Activated CD4-positive, alpha-beta memory T cell treated with anti-CD3 and anti-CD28 coated beads for 36 hours (primary cell): ENCODE results near the gene BSN. TPM values are rescaled to one million over a fixed set of nuclear protein-coding genes. Genes with fewer than 3 reads are reported as not detected.
"Not testable (repeated sequence)": the region's sequence is repeated elsewhere in the genome, so short reads cannot be mapped to it uniquely, and the experiment has no call there.

Experiments used
- CTCF ChIA-PET: fragments of 350-600 bp; sonication (Branson Sonifier 250); formaldehyde crosslinking; loops from one replicate; lab custom pipeline; 2021; ENCODE audit warnings: antibody characterized with exemption, inconsistent platforms; lab: Charles Lee
- POLR2A ChIA-PET: fragments of 350-600 bp; sonication (Branson Sonifier 250); formaldehyde crosslinking; loops from one replicate; lab custom pipeline; 2021; ENCODE audit warnings: antibody characterized with exemption; lab: Charles Lee
- DNase-seq: peaks from one replicate; pipeline ENCODE4 v3.0.0-alpha.2; 2020
- H3K27ac Mint-ChIP-seq: one replicate; pipeline ENCODE4 v1.8.0; 2021; ENCODE audit warnings: mixed read lengths
- H3K27me3 Mint-ChIP-seq: one replicate; pipeline ENCODE4 v1.8.0; 2021; ENCODE audit warnings: mixed read lengths
- H3K36me3 Mint-ChIP-seq: one replicate; pipeline ENCODE4 v1.8.0; 2021; ENCODE audit warnings: mixed read lengths
- H3K4me1 Mint-ChIP-seq: one replicate; pipeline ENCODE4 v1.8.0; 2021; ENCODE audit warnings: low read depth, mixed read lengths
- H3K4me3 Mint-ChIP-seq: one replicate; pipeline ENCODE4 v1.8.0; 2021; ENCODE audit warnings: mild to moderate bottlenecking, mixed read lengths
- H3K9me3 Mint-ChIP-seq: one replicate; pipeline ENCODE4 v1.8.0; 2021; ENCODE audit warnings: mixed read lengths
- intact Hi-C: fragments of 100-400 bp; cut with micrococcal nuclease; formaldehyde crosslinking; loops from one replicate; pipeline ENCODE4 v1.15.1; 2023
- total RNA-seq, 2 experiments: library from RNA; stranded (reverse); gene quantifications; one replicate each; pipeline ENCODE4 v1.2.3, GENCODE V29; 2021

Gene BSN
- total RNA-seq, 2 experiments from 2014 or later: 0.05 to 0.07 TPM

GRCh38 chr3:49568965-49569364 is 14.7 kb downstream of the BSN start:
- Mint-ChIP-seq H3K36me3 (no peaks in the 10 kb centered on the region), H3K4me3 (no peak overlapping the region), H3K9me3 (no peaks in the 10 kb centered on the region), H3K4me1 (no peaks in the 10 kb centered on the region), H3K27me3 (peaks cover 1% of the 10 kb centered on the region), H3K27ac (no peak overlapping the region)
- intact Hi-C loops: no loop called here
- CTCF ChIA-PET: interaction anchor here (0.9 kb wide), 1 partner anchor 102 kb away, joined by 4 read pairs; no protein-coding TSS in a partner anchor
- DNase-seq: no peak
- POLR2A ChIA-PET: no interaction called here

- Mint-ChIP-seq H3K27ac (no peak overlapping the region), H3K4me1 (no peaks in the 10 kb centered on the region), H3K27me3 (peaks cover 1% of the 10 kb centered on the region), H3K36me3 (no peaks in the 10 kb centered on the region), H3K4me3 (no peak overlapping the region), H3K9me3 (no peaks in the 10 kb centered on the region)
- CTCF ChIA-PET: interaction anchor here (0.9 kb wide), 1 partner anchor 101 kb away, joined by 4 read pairs; no protein-coding TSS in a partner anchor
- no peak for DNase-seq
- intact Hi-C loops: no loop called here
- POLR2A ChIA-PET: no interaction called here
Measured at GRCh38 chr3:49570028-49570654, 15.9 kb downstream of the BSN start.

GRCh38 chr3:49582177-49582576 is 27.9 kb downstream of the BSN start:
- H3K27me3 Mint-ChIP-seq: no peaks in the 10 kb centered on the region
- POLR2A ChIA-PET: no interaction called here
- H3K4me3 Mint-ChIP-seq: no peak overlapping the region
- no peak for DNase-seq
- no peaks in the 10 kb centered on the region for H3K36me3 Mint-ChIP-seq
- no peak overlapping the region for H3K27ac Mint-ChIP-seq
- no peaks in the 10 kb centered on the region for H3K4me1 Mint-ChIP-seq
- CTCF ChIA-PET: interaction anchor here (0.9 to 1.2 kb wide), 2 partner anchors 43 to 89 kb away, joined by 4 read pairs; no protein-coding TSS in a partner anchor
- H3K9me3 Mint-ChIP-seq: no peaks in the 10 kb centered on the region
- intact Hi-C loops: no loop called here

- H3K27me3 Mint-ChIP-seq, DNase-seq, H3K4me3 Mint-ChIP-seq, intact Hi-C loops, H3K9me3 Mint-ChIP-seq, POLR2A ChIA-PET, CTCF ChIA-PET, H3K27ac Mint-ChIP-seq, H3K4me1 Mint-ChIP-seq, H3K36me3 Mint-ChIP-seq: not testable (repeated sequence)
Measured at GRCh38 chr3:49585261-49585755, 31.0 kb downstream of the BSN start.

- no peak overlapping the region for H3K4me3 Mint-ChIP-seq
- no peaks in the 10 kb centered on the region for H3K9me3 Mint-ChIP-seq
- intact Hi-C loops: no loop called here
- no peaks in the 10 kb centered on the region for H3K4me1 Mint-ChIP-seq
- H3K27ac Mint-ChIP-seq: no peak overlapping the region
- peaks cover 6% of the 10 kb centered on the region for H3K27me3 Mint-ChIP-seq
- ChIA-PET POLR2A (no interaction called here), CTCF (no interaction called here)
- H3K36me3 Mint-ChIP-seq: no peaks in the 10 kb centered on the region
- DNase-seq: no peak
Measured at GRCh38 chr3:49591615-49592014, 37.3 kb downstream of the BSN start.

GRCh38 chr3:49593041-49593440 is 38.8 kb downstream of the BSN start:
- POLR2A ChIA-PET: no interaction called here
- no peaks in the 10 kb centered on the region for H3K36me3 Mint-ChIP-seq
- H3K9me3 Mint-ChIP-seq: no peaks in the 10 kb centered on the region
- no peaks in the 10 kb centered on the region for H3K4me1 Mint-ChIP-seq
- H3K4me3 Mint-ChIP-seq: no peak overlapping the region
- intact Hi-C loops: no loop called here
- CTCF ChIA-PET: no interaction called here
- no peak overlapping the region for H3K27ac Mint-ChIP-seq
- peaks cover 5% of the 10 kb centered on the region for H3K27me3 Mint-ChIP-seq
- DNase-seq: no peak

- peaks cover 20% of the 10 kb centered on the region for H3K4me1 Mint-ChIP-seq
- CTCF ChIA-PET: interaction anchor here (1.3 kb wide), 1 partner anchor 61 kb away, joined by 6 read pairs; no protein-coding TSS in a partner anchor
- no peak overlapping the region for H3K27ac Mint-ChIP-seq
- intact Hi-C loops: no loop called here
- H3K27me3 Mint-ChIP-seq: no peaks in the 10 kb centered on the region
- DNase-seq: no peak
- no peaks in the 10 kb centered on the region for H3K9me3 Mint-ChIP-seq
- POLR2A ChIA-PET: no interaction called here
- no peaks in the 10 kb centered on the region for H3K36me3 Mint-ChIP-seq
- no peak overlapping the region for H3K4me3 Mint-ChIP-seq
Measured at GRCh38 chr3:49600781-49601180, 46.5 kb downstream of the BSN start.

GRCh38 chr3:49601358-49602048 is 47.2 kb downstream of the BSN start:
- intact Hi-C loops: no loop called here
- H3K27ac Mint-ChIP-seq: no peak overlapping the region
- peaks cover 20% of the 10 kb centered on the region for H3K4me1 Mint-ChIP-seq
- no peak overlapping the region for H3K4me3 Mint-ChIP-seq
- no peaks in the 10 kb centered on the region for H3K27me3 Mint-ChIP-seq
- no peaks in the 10 kb centered on the region for H3K36me3 Mint-ChIP-seq
- no peaks in the 10 kb centered on the region for H3K9me3 Mint-ChIP-seq
- CTCF ChIA-PET: interaction anchor here (1.3 kb wide), 1 partner anchor 62 kb away, joined by 6 read pairs; no protein-coding TSS in a partner anchor
- no peak for DNase-seq
- POLR2A ChIA-PET: no interaction called here

GRCh38 chr3:49602049-49602554 is 47.8 kb downstream of the BSN start:
- H3K27ac Mint-ChIP-seq: no peak overlapping the region
- no peaks in the 10 kb centered on the region for H3K9me3 Mint-ChIP-seq
- ChIA-PET CTCF (interaction anchor here (1.3 to 1.5 kb wide), 2 partner anchors 62 to 237 kb away, joined by 3 to 11 read pairs; no protein-coding TSS in a partner anchor), POLR2A (no interaction called here)
- DNase-seq: no peak
- H3K4me3 Mint-ChIP-seq: no peak overlapping the region
- H3K36me3 Mint-ChIP-seq: no peaks in the 10 kb centered on the region
- intact Hi-C loops: no loop called here
- H3K4me1 Mint-ChIP-seq: peaks cover 20% of the 10 kb centered on the region
- no peaks in the 10 kb centered on the region for H3K27me3 Mint-ChIP-seq

- no peak overlapping the region for H3K4me3 Mint-ChIP-seq
- H3K9me3 Mint-ChIP-seq: no peaks in the 10 kb centered on the region
- peak overlapping the region; percentile 66 for H3K27ac Mint-ChIP-seq
- peak; percentile 78 for DNase-seq
- no peaks in the 10 kb centered on the region for H3K27me3 Mint-ChIP-seq
- no peaks in the 10 kb centered on the region for H3K36me3 Mint-ChIP-seq
- intact Hi-C loops: no loop called here
- peaks cover 20% of the 10 kb centered on the region for H3K4me1 Mint-ChIP-seq
- POLR2A ChIA-PET: no interaction called here
- CTCF ChIA-PET: interaction anchor here (1.3 to 1.5 kb wide), 2 partner anchors 63 to 236 kb away, joined by 3 to 11 read pairs; no protein-coding TSS in a partner anchor
Measured at GRCh38 chr3:49602877-49603411, 48.7 kb downstream of the BSN start.

- ChIA-PET POLR2A (no interaction called here), CTCF (no interaction called here)
- H3K4me3 Mint-ChIP-seq: no peak overlapping the region
- no peak overlapping the region for H3K27ac Mint-ChIP-seq
- H3K27me3 Mint-ChIP-seq: no peaks in the 10 kb centered on the region
- H3K9me3 Mint-ChIP-seq: no peaks in the 10 kb centered on the region
- intact Hi-C loops: no loop called here
- no peaks in the 10 kb centered on the region for H3K36me3 Mint-ChIP-seq
- DNase-seq: no peak
- H3K4me1 Mint-ChIP-seq: peaks cover 20% of the 10 kb centered on the region
Measured at GRCh38 chr3:49606427-49606826, 52.1 kb downstream of the BSN start.

- CTCF ChIA-PET: no interaction called here
- Mint-ChIP-seq H3K27ac (no peak overlapping the region), H3K36me3 (no peaks in the 10 kb centered on the region), H3K4me3 (no peak overlapping the region), H3K4me1 (peaks cover 18% of the 10 kb centered on the region), H3K9me3 (no peaks in the 10 kb centered on the region), H3K27me3 (no peaks in the 10 kb centered on the region)
- intact Hi-C loops: no loop called here
- POLR2A ChIA-PET: no interaction called here
- DNase-seq: no peak
Measured at GRCh38 chr3:49607105-49607591, 52.9 kb downstream of the BSN start.
